ENCODE data around the gene PCK2. TPM values are rescaled to one million over a fixed set of nuclear protein-coding genes. Genes with fewer than 3 reads are reported as not detected.

PCK2 gene
- total RNA-seq, 2 donors from 2014 or later = 1.8 to 10.7 TPM

DNA sequence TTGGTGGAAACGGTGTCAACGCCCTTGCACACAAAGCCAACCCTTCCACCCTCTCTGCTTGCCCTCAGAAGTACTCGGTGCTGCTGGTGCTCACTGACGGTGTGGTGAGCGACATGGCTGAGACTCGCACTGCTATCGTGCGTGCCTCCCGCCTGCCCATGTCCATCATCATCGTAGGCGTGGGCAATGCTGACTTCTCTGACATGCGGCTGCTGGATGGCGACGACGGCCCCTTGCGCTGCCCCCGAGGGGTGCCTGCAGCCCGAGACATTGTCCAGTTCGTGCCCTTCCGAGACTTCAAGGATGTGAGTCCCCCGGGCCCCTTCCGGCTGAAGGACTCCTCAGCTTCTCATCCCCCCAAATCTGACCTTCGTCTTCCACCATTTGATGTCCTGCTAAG is 17.0 kb upstream of the PCK2 start:
- Histone ChIP-seq H3K27ac (no peak overlapping the region), H3K27me3 (no peaks in the 10 kb centered on the region), H3K9me3 (no peaks in the 10 kb centered on the region), H3K4me1 (peaks cover 0 to 15% of the 10 kb centered on the region in 2 donors), H3K36me3 (no peaks in the 10 kb centered on the region), H3K4me3 (no peak overlapping the region)
- TF ChIP-seq, protein P1, sequence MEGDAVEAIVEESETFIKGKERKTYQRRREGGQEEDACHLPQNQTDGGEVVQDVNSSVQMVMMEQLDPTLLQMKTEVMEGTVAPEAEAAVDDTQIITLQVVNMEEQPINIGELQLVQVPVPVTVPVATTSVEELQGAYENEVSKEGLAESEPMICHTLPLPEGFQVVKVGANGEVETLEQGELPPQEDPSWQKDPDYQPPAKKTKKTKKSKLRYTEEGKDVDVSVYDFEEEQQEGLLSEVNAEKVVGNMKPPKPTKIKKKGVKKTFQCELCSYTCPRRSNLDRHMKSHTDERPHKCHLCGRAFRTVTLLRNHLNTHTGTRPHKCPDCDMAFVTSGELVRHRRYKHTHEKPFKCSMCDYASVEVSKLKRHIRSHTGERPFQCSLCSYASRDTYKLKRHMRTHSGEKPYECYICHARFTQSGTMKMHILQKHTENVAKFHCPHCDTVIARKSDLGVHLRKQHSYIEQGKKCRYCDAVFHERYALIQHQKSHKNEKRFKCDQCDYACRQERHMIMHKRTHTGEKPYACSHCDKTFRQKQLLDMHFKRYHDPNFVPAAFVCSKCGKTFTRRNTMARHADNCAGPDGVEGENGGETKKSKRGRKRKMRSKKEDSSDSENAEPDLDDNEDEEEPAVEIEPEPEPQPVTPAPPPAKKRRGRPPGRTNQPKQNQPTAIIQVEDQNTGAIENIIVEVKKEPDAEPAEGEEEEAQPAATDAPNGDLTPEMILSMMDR (IDR thresholded peaks at IDR 0.05) = no peak
- DNase-seq (ENCODE audit: low spot score) = no peak

DNA sequence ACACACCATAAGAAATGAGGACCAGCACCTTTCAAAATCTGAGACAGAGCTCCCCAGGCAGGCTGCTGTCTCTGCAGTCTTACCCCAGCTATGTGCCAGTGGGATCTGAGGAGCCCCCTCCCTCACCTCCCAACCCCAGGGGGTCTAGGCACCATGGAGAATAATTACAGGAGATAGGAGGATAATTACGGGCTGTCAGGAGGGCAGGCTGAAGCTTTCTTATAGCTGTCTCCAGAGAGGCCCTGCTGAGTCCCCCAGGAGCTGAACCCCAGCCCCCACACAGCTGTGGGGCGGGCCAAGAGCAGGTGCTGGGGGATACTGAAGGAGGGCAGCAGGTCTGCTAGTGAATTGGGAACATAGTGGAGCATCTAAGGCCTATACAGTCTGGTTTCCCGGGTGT is 16.0 kb upstream of the PCK2 start:
- TF ChIP-seq, protein P1 (IDR thresholded peaks at IDR 0.05) = no peak
- Histone ChIP-seq H3K27me3 (no peaks in the 10 kb centered on the region), H3K27ac (no peak overlapping the region), H3K9me3 (no peaks in the 10 kb centered on the region), H3K36me3 (no peaks in the 10 kb centered on the region), H3K4me3 (no peak overlapping the region), H3K4me1 (peaks cover 0 to 14% of the 10 kb centered on the region in 2 donors)
- no peak for DNase-seq (ENCODE audit: low spot score)

DNA sequence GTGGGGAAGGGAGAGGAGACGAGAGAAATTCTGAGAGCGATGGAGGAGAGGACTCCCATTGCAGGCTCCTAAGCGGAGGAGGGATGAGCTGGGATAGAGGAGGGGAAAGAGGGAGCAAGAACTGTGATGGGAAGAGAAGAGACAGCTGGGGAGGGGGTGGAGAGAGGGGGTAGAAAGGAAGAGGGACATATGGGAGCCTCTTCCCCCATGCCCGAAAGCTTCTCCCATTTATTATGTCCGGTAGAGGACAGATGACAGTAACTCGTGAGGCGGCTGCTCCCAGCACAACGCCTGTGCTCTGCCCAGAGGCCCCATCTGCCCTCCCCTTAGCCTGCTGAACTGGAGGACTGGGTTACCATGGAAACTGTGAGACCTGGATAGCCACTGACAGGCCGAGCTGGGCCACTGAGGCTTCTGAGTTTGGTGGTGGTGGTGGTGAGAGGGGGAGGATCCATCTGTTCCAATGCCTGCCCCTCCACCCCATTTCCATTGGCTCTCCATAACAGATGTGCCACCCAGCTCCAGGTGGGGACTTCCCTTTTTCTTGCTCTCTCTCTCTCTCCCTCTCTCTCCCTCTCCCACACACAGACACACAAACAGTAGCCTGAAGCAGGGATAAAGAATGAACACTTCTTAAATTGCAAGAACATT is 14.5 kb upstream of the PCK2 start:
- Histone ChIP-seq H3K36me3 (no peaks in the 10 kb centered on the region), H3K9me3 (no peaks in the 10 kb centered on the region), H3K4me3 (no peak overlapping the region), H3K27me3 (no peaks in the 10 kb centered on the region), H3K4me1 (peaks cover 0 to 14% of the 10 kb centered on the region in 2 donors), H3K27ac (no peak overlapping the region)
- TF ChIP-seq, protein P1 (IDR thresholded peaks at IDR 0.05) = no peak
- DNase-seq (ENCODE audit: low spot score) = no peak

DNA sequence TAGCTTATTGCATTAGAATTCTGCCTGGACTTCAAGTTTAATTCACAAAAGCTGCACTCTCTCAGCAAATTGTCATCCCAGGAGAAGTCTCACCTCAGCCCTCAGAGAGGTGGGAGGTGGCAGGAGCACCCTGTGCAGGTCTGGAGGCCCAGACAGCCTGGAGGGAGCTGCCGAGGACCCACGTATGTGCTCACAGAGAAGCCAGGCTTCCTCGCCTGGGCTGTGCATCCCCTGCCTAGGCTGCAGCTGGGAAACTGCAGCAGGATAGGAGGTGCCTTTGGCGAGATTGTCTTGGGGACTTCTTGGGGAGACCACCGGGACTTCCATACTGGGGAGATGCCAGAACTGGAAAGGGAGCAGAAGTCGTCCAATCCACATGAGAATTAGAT is 14.0 kb upstream of the PCK2 start:
- Histone ChIP-seq H3K9me3 (no peaks in the 10 kb centered on the region), H3K27ac (no peak overlapping the region), H3K4me3 (no peak overlapping the region), H3K27me3 (no peaks in the 10 kb centered on the region), H3K36me3 (no peaks in the 10 kb centered on the region), H3K4me1 (peaks cover 0 to 14% of the 10 kb centered on the region in 2 donors)
- DNase-seq (ENCODE audit: low spot score) = no peak
- TF ChIP-seq, protein P1 (IDR thresholded peaks at IDR 0.05) = no peak

DNA sequence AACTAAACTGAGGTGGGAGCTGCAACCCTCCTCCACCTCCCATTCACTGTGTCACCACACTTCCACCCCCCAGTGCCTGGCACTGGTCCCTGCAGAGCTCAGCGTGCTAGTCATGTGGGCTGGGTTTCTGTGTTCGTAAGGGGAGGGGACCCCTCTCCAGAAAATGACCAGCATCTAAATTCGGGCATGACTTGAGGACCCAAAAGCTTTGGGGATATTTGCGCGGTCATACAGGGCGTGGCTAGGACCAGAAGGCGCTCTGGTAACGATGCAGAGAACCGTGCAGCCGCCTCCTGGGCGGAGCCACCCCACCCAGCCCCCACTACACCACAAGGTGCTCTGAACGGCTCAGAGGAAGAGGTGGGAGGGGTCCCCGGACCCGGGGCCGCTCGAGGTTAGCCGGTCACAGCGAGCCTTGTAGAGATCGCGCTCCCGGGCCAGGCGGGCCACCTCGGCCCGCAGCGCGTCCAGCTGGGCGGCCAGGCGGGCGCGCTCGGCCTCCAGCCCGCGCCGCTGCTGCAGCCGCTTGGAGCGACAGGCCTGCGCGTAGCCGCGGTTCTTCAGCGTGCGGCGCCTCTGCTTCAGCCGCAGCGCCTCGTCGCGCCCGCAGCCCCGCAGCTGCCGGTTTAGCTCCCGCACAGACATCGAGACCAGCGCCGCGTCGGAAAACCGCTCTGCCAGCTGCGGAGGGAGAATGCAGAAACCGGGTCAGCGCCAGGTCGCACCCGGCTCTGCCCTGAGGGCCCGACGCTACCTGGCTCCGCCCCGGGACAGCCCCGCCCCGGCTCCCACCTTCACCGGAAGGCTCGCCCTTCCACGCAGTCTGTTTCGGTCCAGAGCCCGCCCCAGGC is 13.0 kb upstream of the PCK2 start:
- no peaks in the 10 kb centered on the region for H3K27me3 ChIP-seq
- H3K27ac ChIP-seq = no peak overlapping the region
- H3K36me3 ChIP-seq = no peaks in the 10 kb centered on the region
- H3K4me3 ChIP-seq = peak overlapping the region; percentile 46 to 56
- TF ChIP-seq, protein P1 (IDR thresholded peaks at IDR 0.05) = no peak
- no peaks in the 10 kb centered on the region for H3K9me3 ChIP-seq
- DNase-seq (ENCODE audit: low spot score) = no peak
- H3K4me1 ChIP-seq = peaks cover 0 to 14% of the 10 kb centered on the region in 2 donors
